ENCODE results near the gene IFNA6.

IFNA6 gene

GRCh38 chr9:21316032-21316842, 34.5 kb downstream of the IFNA6 start:
- TF ChIP-seq CTCF (IDR thresholded peaks at IDR 0.05), result no peak
- H3K27ac ChIP-seq, result no peak overlapping the region

GRCh38 chr9:21314152-21314551, 36.5 kb downstream of the IFNA6 start:
- no peak for TF ChIP-seq CTCF (IDR thresholded peaks at IDR 0.05)
- DNase-seq (ENCODE audit: low spot score), result no peak
- no peak overlapping the region for H3K27ac ChIP-seq
- no peak overlapping the region for H3K4me3 ChIP-seq

More at GRCh38 chr9:21316032-21316842, 34.5 kb downstream of the IFNA6 start:
- H3K4me3 ChIP-seq, result no peak overlapping the region
- no peak for DNase-seq (ENCODE audit: low spot score)

GRCh38 chr9:21311889-21312288, 38.8 kb downstream of the IFNA6 start:
- Histone ChIP-seq H3K4me3 (no peak overlapping the region), H3K27ac (no peak overlapping the region)
- no peak for TF ChIP-seq CTCF (IDR thresholded peaks at IDR 0.05)
- no peak for DNase-seq (ENCODE audit: low spot score)

- no peak within 1 kb of the TSS for H3K4me3 ChIP-seq
- no peak for TF ChIP-seq CTCF (IDR thresholded peaks at IDR 0.05)
- no peak for DNase-seq (ENCODE audit: low spot score)
Measured at GRCh38 chr9:21305213-21305612, 45.5 kb downstream of the IFNA6 start, which contains the start of gene IFNA5. Gene IFNA5 (minus strand): TSS chr9:21305313. CDS start chr9:21305256, 57 bp downstream.

More at GRCh38 chr9:21305213-21305612, 45.5 kb downstream of the IFNA6 start, which contains the start of gene IFNA5:
- no peak within 1 kb of the TSS for H3K27ac ChIP-seq

Measured in coronary artery (tissue), 2 donors.